Loucy (cell line): ENCODE data around the gene PPP3CA.

ENCODE experiments used
- CTCF ChIP-seq: fragments of 200-600 bp; sonication (generic); conservative IDR thresholded peaks from 2 replicates; pipeline ENCODE4 v1.5.1; 2014; ENCODE audit warnings: mild to moderate bottlenecking, antibody characterized with exemption, low read length
- EZH2phosphoT487 ChIP-seq: fragments of 200-600 bp; IDR thresholded peaks from 2 replicates; pipeline ENCODE4 v1.6.1; 2018; ENCODE audit warnings: antibody characterized with exemption, mild to moderate bottlenecking, moderate library complexity, borderline replicate concordance

- TF ChIP-seq CTCF = no peak
- no peak for TF ChIP-seq EZH2phosphoT487
These were observed 189.2 kb downstream of the PPP3CA start for GRCh38 chr4:101158134-101158482.
